GM13976 (cell line): ENCODE results near the gene COL11A1.

Experiments used
- DNase-seq: peaks from one replicate; pipeline ENCODE4 v3.0.0; 2012; ENCODE audit warnings: low spot score
- CTCF ChIP-seq: IDR thresholded peaks from 2 replicates; pipeline ENCODE4 v1.5.1; 2012; ENCODE audit warnings: borderline replicate concordance, mild to moderate bottlenecking; ENCODE audit not compliant: insufficient read depth; ENCODE audit errors: extremely low read depth, missing control alignments, control extremely low read depth
- in situ Hi-C: fragments of 300-500 bp; cut with MboI; formaldehyde crosslinking; loops from one replicate; pipeline ENCODE4 v1.12.0; 2022; ENCODE audit warnings: low sequenced_read_pairs, mixed read lengths, inconsistent platforms; ENCODE audit not compliant: unreplicated experiment

Gene COL11A1

GRCh38 chr1:102977292-102977691 lies 131.0 kb downstream of the COL11A1 start:
- TF ChIP-seq CTCF = no peak
- in situ Hi-C loops = no loop called here
- DNase-seq = no peak

GRCh38 chr1:102970496-102971078 lies 137.7 kb downstream of the COL11A1 start:
- peak; percentile 41 for DNase-seq
- in situ Hi-C loops = no loop called here
- peak; percentile 56 for TF ChIP-seq CTCF

- no peak for DNase-seq
- no peak for TF ChIP-seq CTCF
- in situ Hi-C loops = no loop called here
Observed at GRCh38 chr1:102967786-102968185, 140.5 kb downstream of the COL11A1 start.

- no peak for TF ChIP-seq CTCF
- in situ Hi-C loops = no loop called here
- DNase-seq = no peak
Observed at GRCh38 chr1:102961549-102961948, 146.8 kb downstream of the COL11A1 start.

GRCh38 chr1:102954576-102954975 lies 153.7 kb downstream of the COL11A1 start:
- in situ Hi-C loops = no loop called here
- no peak for TF ChIP-seq CTCF
- no peak for DNase-seq

GRCh38 chr1:102952400-102952799 lies 155.9 kb downstream of the COL11A1 start:
- DNase-seq = no peak
- TF ChIP-seq CTCF = no peak
- in situ Hi-C loops = no loop called here
